GM18519 (cell line): ENCODE measurements around the gene RCAN2.

Experiments used
- ATAC-seq: cut with Tn5 transposase; IDR thresholded peaks from one replicate; pipeline ENCODE4 v1.9.1; 2021; ENCODE audit warnings: mild to moderate bottlenecking, moderate library complexity; ENCODE audit not compliant: unreplicated experiment, low FRiP score

Gene RCAN2

GRCh38 chr6:46189726-46190125 is 301.5 kb downstream of the RCAN2 start:
- ATAC-seq: no peak

DNA sequence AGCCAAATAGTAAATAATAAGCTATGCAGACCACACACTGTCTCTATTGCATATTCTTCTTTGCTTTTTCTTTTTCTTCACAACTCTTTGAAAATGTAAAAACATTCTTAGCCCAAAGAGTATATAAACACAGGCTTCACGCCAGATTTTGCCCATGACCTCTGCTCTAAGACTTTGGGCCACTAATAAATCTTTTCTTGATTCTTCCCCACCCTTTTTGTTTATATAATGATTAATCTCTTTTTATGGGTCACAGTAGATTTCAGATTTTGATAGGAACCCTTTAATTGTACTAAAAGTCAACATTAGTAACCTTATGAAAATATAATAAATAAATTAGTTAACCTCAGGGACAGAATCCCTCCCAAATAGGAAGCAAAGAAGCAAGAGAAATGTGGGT is 304.7 kb downstream of the RCAN2 start:
- ATAC-seq: no peak

GRCh38 chr6:46184114-46184513 is 307.1 kb downstream of the RCAN2 start:
- no peak for ATAC-seq

GRCh38 chr6:46175976-46176375 is 315.3 kb downstream of the RCAN2 start:
- ATAC-seq: no peak

GRCh38 chr6:46175446-46175845 is 315.8 kb downstream of the RCAN2 start:
- ATAC-seq: peak; percentile 78

GRCh38 chr6:46174904-46175303 is 316.3 kb downstream of the RCAN2 start:
- ATAC-seq: no peak

DNA sequence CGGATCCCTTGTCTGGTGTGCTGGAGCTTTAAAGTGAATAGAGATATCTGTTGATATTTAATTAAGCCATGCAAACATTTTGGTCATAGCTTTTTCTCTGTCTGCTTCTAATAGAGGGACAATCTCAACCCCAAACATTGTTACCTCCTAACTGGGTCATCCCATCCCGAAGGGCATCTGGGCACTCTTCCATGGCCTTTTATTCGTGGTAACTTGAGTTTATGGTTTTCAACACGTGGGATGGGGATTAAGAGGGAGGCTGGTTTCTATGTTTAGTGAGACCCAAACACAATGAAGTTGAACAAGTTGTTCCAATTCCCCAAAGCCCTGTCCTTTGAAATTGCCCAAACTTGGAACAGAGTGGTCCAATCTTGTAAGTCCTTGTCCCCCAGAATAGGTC is 319.1 kb downstream of the RCAN2 start:
- no peak for ATAC-seq
